ENCODE measurements around the gene S100A12.
A peak's percentile ranks its signal among the peaks of the same experiment; 100 is the strongest.

The S100A12 gene

DNA sequence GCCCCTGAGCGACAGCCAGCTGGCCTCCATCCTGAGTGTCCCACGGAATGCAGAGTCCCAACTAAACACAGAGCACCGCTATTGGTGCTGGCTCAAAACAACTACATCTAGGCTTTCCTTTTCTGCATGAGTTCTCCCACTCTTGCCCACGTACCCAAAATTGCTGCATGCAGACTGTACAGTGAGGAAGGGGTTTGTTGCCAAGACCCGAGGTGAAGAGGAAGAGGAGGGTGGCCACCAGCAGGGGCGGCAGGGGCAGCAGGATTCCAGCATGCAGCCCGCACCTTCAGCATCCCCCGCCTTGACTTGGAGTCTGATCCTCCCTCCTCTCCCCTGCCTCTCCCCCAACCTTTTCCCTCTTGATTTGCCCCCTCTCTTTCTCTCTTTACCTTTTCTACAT, 9.7 kb downstream of the S100A12 start:
- no peak for DNase-seq

DNA sequence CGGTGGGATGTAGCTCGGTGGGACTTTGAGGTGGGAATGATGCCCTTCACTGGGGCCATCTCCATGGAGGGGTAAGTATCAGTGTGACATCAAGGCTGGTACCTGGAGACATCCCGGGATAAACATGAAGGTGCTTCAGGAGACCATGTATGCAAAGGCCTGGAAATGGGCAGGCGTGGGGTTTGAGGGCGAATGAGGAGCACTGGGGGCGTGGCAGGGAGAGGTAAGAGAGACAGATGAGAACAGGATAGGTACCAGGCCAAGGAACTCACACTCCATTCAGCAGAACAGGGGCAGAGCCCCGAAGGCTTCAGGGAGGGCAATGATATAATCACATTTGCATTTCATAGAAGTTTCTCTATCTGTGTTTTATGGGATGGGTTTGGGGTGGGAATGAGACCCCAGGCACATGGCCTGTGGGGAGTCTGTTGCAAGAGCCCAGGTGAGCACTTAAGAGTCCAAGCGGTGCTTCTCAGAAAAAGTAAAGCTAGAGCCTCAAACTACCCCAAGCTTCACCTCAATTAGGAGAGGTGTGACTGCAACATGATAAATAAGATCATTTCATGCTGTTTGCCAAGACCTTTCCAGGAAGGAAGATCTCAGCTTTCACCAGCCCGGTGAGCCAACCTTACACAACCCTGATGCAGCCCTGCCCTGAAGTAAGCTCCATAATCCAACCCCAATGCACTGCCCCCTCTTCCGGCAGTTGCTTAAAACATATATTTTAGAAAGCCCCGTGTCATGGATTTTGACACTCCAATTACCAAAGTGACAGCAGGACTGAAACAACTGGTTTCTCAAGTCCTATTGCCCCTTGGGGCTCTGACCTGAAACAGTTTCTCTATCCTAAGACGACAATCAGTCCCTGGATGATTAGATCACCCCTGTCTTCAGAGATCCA, 10.4 kb downstream of the S100A12 start:
- no peak for DNase-seq

DNA sequence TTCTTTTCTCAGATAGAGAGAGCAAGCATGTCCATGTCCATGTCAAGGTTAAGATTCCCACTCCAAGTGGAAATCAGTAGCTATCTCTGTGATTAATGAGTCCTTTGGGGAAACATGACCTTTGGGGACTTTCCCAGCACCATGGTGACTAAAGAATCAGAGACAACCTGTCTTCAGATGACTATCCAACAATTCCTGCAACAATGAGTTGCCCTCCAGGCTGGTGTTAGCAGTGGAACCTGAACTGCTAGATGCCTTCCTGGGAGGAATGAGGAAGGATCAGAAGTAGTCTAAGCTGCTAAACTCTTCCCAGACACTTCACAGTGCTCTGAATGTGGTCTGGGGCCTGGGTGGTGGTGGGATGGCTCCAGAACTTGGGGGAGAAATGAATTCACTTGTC, 11.3 kb downstream of the S100A12 start:
- no peak for DNase-seq

DNA sequence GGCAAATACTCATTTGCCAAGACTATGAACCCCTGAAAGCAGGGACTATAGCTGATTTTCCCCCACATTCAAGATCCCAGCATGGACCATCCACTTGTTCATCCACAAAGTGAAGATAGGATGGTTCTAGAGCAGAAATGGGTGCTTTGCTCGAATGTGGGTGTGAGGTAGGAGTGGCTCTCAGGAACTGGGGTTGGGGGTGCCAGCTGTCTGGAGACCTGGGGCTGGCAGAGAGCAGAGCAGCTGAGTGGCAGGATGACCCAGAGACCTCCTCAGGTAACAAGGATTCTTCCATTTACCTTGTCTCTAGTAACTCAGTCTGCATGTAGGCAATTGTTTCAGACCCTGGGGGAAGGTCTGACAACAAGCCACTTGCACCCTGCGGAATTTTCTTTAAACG, 11.8 kb downstream of the S100A12 start:
- DNase-seq = no peak

DNA sequence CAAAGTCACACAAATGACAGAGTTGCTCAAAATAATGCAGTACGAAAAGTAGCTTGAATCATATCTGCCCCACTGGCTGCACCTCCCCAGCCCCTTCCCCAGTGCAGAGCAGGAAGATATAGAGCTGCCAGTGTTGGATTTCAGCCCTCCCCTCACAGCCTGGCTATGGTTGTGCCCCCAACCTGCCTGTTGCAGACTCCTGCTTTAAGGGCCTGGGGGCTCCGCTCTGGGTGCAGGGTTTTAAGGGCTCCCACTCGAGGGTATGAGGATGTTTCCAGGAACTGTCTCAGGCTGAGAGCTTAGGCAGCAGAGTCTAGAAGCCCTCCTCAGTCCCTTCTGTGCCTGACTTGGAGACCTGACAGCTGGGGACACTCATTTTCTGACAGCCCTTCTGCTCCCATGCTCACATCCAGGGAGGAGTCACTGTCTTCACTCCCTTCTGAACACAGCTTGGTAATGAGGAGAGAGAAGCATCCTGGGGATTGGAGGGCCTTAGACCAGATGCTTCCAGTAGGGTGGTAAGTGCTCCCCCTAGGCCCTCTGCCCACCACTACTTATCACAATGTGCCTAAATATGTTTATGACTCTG, 13.1 kb downstream of the S100A12 start:
- DNase-seq = no peak

DNA sequence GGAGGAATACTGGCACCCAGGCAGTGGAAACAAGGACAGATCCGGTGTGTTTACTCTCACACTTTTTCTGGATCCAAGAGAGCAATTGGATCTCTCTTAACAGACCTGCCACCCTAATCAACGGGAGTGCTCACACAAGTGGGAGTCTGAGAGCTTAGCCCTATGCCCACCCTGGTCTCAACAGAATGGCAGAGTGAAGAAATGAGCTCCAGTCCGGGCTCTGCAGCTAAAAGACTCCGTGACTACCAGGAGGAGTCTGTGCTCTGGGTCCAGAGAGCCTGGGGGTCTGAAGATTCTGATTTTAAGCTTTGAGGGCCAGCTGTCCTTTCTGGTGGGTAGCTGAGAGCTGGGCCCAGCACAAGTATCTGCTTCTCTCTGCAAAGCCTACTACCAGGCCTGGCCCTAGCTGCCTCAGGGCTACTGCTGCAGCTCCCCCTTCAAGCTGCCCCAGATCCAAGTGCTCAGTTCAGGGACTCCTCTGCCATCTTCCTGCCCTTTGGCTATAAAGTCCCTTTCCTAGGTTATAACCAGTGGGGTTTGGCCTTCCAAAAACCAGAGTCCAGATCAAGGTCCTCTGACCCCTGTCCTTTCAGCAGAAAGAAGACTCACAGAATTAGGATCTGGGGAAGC, 13.8 kb downstream of the S100A12 start:
- DNase-seq = no peak

DNA sequence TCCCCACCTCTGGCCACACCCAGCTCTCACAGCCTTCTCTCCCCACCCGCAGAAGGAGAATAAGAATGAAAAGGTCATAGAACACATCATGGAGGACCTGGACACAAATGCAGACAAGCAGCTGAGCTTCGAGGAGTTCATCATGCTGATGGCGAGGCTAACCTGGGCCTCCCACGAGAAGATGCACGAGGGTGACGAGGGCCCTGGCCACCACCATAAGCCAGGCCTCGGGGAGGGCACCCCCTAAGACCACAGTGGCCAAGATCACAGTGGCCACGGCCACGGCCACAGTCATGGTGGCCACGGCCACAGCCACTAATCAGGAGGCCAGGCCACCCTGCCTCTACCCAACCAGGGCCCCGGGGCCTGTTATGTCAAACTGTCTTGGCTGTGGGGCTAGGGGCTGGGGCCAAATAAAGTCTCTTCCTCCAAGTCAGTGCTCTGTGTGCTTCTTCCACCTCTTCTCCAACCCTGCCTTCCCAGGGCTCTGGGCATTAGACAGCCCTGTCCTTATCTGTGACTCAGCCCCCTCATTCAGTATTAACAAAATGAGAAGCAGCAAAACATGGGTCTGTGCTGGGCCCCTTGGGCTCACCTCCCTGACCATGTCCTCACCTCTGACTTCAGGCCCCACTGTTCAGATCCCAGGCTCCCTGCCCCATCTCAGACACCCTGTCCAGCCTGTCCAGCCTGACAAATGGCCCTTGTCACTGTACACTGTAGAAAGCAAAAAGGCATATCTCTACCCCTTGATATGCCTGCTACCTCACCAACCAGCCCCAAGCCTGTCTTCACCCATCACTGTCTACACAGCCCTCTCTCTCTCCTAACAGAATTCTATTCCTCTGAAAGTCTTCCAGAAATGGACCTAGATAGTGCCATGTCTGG, 14.6 kb downstream of the S100A12 start:
- no peak for DNase-seq

DNA sequence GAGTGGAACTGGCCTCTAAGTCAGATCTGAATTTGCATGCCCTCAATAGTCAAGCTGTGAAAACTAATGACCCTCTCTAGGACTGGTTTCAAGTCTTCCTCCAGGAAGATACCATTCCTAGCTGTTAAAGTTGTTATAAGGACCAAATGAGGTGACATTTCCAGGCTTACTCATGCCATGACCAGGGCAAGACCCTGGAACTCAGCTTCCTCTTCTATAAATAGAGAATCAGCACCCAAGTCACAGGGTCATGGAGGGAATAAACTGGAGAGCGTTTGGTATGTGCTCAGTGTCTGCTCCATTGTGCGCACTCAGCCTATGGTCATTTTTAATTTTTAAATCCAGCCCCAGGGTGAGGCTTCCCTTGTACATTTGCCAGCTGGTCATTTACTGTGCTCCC, 15.2 kb downstream of the S100A12 start:
- DNase-seq = no peak

DNA sequence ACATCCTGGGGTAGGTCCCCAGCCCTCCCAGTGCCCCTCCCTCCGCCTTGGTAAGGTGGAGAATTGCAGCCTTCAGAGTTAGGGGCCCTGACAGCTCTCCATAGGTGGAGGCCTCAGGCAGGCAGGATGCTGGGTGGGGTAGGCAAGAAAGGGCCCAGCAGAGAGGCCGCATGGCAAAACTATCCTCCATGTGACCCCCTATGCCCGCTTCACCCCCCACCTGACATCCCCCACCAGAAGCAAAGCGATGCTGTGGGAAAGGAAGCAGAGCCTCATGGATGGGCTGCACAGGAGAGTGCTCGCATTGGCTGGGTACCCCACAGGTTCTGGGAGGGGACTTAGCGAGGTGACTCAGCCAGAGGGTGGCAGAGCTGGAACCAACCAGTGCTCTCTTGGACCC, 16.2 kb downstream of the S100A12 start:
- DNase-seq = no peak

DNA sequence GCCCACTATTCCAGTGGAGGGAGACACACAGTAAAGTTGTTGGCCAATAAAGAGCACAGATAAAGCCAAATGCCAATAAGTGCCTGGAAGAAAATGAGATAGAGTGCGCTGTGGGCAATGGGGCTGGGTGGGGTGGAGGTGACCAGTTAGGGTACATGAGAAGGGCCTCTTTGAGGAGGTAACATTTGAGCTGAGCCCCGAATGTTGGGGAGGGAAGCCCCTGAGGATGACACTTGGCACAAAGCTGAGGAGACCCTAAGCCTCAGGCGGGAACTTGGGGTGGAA, 16.8 kb downstream of the S100A12 start:
- DNase-seq = no peak

DNA sequence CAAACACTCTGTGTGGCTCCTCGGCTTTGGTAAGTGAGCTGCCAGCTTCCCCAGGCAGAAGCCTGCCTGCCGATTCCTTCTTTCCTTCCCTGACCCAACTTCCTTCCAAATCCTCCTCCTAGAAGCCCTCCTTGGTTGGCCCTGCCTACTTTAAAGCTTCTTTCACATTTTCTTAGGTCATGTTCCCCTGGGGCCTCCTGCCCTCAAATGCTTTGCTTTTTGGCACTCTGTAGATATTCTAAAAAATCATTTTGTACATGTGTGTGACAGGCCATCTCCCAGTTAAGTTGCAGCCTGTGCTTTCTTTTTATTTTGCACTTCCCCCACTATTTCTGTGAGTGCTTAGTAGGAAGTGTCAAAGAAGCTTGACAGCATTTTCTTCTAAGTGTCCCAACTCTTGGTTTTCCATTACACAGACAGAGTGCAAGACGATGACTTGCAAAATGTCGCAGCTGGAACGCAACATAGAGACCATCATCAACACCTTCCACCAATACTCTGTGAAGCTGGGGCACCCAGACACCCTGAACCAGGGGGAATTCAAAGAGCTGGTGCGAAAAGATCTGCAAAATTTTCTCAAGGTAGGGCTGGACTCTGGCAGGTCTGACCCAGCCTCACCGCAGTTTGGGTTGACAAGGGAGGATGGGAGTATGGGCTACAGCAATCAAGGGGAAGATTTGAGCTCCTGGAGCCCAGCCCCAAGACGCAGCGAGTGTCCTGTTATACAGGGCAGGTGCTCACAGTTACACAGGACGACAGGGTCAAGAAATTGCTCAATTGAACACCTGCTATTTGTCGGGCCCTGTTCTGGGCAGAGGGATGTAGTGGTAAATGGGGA, 17.3 kb downstream of the S100A12 start, which contains the start of gene S100A9:
Gene S100A9 (plus strand): TSS at position 2 of the 838 bp plus-strand sequence. CDS start 430 bp downstream, at position 432.
- no peak for DNase-seq

DNA sequence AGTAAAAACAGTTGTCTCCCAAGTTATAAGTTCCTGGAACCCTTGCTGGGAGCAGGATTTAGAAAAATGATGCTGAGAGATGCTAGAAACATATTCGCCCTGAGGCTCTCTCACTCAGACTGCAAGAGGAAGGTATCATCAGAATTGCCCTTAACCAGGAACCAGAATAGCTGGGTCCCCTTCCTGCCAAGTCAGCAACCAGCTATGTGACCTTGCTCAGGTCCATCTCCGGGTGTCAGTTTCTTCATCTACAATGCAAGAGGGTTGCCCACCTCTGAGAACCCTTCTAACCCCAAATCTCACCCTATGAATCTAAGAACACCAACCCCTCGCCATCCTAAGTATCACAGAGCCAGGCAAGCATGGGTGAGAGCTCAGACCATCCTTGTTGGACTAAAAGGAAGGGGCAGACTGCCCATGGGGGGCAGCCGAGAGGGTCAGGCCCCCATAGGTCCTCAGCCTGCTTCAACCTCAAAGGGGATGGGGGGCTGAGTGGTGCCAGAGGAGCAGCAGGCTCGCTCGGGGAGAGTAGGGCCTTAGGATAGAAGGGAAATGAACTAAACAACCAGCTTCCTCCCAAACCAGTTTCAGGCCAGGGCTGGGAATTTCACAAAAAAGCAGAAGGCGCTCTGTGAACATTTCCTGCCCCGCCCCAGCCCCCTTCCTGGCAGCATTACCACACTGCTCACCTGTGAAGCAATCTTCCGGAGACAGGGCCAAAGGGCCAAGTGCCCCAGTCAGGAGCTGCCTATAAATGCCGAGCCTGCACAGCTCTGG, 18.2 kb downstream of the S100A12 start:
- DNase-seq = no peak

DNA sequence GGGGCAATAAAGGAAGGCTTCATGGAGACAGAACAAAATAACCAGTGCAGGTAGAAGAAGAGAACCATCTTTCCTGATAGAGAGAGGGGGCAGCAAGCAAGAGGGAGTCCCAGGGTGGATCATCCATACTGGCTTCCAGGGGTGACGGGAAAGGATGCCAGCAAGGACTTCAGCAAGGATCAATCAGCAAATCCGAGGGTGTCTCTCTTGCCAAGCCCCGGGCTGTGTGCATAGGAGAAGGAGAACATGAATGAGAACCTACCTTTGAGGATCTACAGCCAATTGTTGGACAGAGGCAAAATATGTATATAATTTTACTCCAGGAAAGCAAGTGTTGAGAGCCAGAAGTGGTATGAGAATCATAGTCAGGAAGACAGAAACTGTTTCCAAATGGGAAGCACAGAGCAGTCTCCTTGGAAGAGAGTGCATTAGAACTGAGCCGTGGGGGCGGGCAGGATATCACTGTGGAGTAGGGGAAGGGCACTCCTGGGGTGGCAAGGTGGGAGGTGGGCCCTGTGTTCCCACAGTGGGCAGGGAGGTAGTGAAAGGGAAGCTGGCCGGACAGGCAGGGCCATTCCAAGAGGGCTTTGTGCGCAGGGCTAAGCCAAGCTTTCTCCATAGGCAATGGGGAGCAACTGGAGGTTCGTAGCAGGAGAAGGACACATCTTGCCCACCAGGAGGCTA, 18.9 kb downstream of the S100A12 start:
- no peak for DNase-seq

DNA sequence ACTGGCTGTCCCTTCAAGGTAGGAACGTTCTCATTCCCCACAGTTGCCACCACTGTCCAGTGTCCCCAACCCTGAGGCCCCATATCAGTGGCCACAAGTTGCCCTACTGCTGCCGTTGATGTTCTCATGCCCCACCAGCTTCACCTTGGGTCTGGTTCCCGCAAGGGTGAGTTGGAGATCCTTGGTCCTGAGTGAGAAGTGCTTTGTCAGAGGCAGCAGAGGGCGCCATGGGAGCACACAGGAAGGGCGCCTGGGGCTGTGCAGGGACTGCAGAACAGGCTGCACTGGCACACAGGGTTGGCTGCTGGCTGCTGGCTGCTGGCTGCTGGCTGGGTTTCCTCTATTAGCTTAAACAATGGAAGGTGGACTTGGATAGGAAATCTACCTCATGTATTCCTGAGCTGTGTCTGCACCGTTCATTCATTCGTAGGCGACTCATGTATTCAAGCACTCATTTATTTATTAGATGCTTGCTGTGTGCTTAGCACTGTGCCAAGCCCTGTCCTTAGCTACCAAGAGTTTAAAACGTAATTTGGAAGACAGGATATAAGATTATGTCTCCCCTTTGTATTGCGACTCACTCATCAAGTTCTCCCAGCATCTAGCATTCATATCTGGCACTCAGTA, 19.9 kb downstream of the S100A12 start:
- no peak for DNase-seq

DNA sequence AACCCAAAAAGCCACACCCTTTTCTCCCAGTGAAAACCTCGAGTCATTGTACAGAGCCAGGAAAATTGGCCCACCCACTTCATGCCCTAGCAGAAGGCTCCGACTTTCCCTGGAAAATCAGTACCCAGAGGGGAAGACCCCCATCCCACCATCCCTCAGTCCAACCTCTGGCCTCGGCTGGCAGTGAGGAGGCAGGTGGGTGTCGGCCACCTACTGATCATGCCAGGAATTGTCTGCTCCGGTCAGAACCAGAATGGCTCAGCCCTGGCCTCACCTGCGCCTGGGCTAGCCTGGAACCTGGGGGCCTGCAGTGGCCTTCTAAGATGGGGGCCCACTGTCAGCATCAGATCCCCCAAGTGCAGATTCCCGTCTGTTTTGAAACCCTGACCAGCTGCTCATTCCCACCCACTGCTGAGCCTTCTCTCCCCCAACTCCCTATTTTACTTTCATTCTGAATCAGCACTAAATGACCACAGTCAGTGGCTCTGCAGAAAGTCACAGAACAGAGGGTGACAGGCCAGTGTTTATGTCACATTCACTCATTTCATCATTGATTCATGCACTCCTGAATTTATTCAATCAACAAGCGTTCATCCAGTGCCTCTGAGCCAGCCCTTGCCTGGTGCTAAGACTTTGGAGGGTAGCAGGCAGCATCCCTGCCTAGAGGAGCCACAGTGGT, 20.8 kb downstream of the S100A12 start:
- no peak for DNase-seq

DNA sequence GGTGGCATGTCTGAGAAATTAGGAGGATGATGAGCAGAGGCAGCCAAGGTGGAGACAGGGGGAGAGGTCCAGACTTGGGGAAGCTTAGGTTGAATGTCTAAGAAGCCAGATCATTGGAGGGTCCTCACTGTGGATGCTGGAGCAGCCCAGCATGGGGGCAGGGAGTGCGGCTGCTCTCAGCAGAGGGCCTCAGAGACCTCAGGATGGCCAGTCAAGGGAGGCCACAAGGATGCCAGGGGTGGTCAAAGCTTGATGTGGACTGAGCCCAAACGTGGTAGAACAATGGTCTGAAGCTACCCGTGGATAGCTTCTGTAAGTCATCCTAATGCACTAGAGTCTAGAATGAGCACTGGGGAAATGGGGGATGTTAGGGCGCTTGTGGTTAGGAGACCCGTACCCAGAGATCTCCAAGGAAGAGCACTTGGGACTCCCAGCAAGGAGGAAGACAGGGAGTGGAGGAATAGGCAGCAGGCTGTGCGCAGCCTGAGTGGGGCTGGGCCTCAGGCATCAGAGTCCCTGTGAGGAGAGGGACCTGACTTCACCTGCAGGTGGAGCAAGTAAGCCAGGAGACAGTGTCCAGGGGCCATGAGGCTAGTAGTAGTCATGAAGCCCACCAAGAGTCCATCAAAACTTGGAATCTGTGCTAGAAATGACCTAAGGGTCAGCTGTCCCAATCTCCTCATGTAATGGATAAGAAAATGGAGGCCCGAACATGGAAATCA, 22.0 kb downstream of the S100A12 start:
- no peak for DNase-seq

DNA sequence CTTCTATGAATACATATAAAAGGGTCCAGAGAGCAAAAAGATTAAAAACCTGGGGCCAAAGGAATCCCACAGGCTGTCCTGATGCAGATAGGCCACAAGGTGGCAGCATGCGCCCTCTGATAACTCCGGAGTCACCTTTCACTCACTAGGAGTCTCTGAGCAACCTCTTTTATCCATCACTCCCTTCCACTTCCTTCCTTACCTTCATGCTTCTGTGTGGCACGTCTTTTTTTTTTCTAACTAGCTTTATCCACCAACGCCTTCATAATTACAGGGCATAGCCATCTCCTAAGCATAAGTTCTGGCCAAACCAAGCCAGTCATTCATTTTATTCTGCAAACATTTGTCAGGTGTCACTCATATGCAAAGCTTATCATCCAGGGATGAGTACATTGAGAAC, 22.9 kb downstream of the S100A12 start:
- peak; percentile 59 for DNase-seq

DNA sequence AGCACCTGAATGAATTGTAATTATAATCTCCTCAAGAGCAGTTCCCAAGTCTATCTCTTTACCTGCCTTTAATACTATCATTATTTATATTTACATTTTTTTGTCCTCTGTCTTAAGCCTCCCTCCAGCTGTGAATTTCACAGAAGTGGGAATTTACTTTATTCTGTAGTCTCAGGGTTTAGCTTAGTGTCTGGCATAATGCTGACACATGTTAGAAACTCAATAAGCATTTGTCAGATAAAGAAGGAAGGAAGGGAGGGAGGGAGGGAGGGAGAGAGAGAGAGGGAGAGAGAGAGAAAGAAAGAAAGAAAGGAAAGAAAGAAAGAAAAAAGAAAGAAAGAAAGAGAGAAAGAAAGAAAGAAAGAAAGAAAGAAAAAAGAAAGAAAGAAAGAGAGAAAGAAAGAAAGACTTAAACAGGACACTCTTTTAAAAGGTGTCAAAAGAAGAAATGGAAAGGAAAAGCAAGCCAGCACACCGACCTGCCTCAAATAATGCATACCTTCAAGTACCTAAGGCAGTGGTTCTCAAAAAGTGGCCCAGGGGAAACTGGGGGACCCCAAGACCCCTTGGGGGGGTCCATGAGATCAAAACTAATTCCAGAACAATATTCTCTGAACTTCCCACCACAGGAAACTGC, 25.0 kb downstream of the S100A12 start:
- no peak for DNase-seq
